Chondrocyte (in vitro differentiated cells): ENCODE data around the gene ING4. TPM values are rescaled to one million over a fixed set of nuclear protein-coding genes. Genes with fewer than 3 reads are reported as not detected.

Source experiments
- DNase-seq: peaks from one replicate; pipeline ENCODE4 v3.0.0; 2021; ENCODE audit warnings: mixed read lengths, low spot score
- H3K27ac Mint-ChIP-seq: one replicate; pipeline ENCODE4 v1.8.0; 2021; ENCODE audit warnings: mild to moderate bottlenecking, moderate library complexity, mixed read lengths; ENCODE audit not compliant: unreplicated experiment
- H3K27me3 Mint-ChIP-seq: 2 replicates; pipeline ENCODE4 v1.8.0; 2021; ENCODE audit warnings: low read depth, mixed read lengths
- H3K36me3 Mint-ChIP-seq: 2 replicates; pipeline ENCODE4 v1.8.0; 2021; ENCODE audit warnings: low read depth, mixed read lengths
- H3K4me1 Mint-ChIP-seq: 2 replicates; pipeline ENCODE4 v1.8.0; 2021; ENCODE audit warnings: low read depth, mild to moderate bottlenecking, mixed read lengths
- H3K4me3 Mint-ChIP-seq: one replicate; pipeline ENCODE4 v1.8.0; 2021; ENCODE audit warnings: mild to moderate bottlenecking, moderate library complexity, mixed read lengths; ENCODE audit not compliant: unreplicated experiment
- H3K9me3 Mint-ChIP-seq: 2 replicates; pipeline ENCODE4 v1.8.0; 2021; ENCODE audit warnings: low read depth, mixed read lengths
- total RNA-seq: library from RNA; stranded (reverse); gene quantifications from 3 replicates; pipeline ENCODE4 v1.2.1, GENCODE V29; 2021
- TF ChIP-seq, protein P1 (sequence below): fragments of 200-600 bp; sonication (generic); IDR thresholded peaks from 2 replicates; pipeline ENCODE4 v1.5.0; 2021; ENCODE audit warnings: antibody characterized with exemption, mild to moderate bottlenecking, moderate library complexity

Gene ING4
- total RNA-seq, 1 donor from 2014 or later = 37.5 TPM

DNA sequence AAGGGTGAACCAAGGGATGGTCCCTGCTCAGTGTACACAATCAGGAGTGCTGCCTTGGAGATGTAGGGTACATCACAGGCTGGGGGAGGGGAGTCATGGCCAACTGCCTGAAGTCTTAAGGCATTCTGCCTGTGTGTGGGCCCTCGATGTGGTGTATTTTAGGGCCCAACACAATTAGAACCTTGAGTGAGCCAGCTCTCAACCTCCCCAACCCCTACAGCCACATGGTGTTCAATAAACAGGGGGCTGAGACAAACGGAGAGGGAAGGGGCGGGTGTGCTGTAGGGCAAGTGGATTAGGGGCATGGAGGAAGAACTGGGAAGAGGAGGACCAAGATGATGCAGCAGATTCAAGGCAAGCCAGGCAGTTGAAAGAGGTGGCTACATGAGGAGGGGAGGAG is 47.1 kb downstream of the ING4 start:
- Mint-ChIP-seq H3K27me3 (no peaks in the 10 kb centered on the region), H3K4me1 (peaks cover 33% of the 10 kb centered on the region), H3K36me3 (no peaks in the 10 kb centered on the region), H3K27ac (peak overlapping the region; percentile 46), H3K9me3 (no peaks in the 10 kb centered on the region), H3K4me3 (no peak overlapping the region)
- no peak for DNase-seq
- TF ChIP-seq, protein P1, sequence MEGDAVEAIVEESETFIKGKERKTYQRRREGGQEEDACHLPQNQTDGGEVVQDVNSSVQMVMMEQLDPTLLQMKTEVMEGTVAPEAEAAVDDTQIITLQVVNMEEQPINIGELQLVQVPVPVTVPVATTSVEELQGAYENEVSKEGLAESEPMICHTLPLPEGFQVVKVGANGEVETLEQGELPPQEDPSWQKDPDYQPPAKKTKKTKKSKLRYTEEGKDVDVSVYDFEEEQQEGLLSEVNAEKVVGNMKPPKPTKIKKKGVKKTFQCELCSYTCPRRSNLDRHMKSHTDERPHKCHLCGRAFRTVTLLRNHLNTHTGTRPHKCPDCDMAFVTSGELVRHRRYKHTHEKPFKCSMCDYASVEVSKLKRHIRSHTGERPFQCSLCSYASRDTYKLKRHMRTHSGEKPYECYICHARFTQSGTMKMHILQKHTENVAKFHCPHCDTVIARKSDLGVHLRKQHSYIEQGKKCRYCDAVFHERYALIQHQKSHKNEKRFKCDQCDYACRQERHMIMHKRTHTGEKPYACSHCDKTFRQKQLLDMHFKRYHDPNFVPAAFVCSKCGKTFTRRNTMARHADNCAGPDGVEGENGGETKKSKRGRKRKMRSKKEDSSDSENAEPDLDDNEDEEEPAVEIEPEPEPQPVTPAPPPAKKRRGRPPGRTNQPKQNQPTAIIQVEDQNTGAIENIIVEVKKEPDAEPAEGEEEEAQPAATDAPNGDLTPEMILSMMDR = no peak

DNA sequence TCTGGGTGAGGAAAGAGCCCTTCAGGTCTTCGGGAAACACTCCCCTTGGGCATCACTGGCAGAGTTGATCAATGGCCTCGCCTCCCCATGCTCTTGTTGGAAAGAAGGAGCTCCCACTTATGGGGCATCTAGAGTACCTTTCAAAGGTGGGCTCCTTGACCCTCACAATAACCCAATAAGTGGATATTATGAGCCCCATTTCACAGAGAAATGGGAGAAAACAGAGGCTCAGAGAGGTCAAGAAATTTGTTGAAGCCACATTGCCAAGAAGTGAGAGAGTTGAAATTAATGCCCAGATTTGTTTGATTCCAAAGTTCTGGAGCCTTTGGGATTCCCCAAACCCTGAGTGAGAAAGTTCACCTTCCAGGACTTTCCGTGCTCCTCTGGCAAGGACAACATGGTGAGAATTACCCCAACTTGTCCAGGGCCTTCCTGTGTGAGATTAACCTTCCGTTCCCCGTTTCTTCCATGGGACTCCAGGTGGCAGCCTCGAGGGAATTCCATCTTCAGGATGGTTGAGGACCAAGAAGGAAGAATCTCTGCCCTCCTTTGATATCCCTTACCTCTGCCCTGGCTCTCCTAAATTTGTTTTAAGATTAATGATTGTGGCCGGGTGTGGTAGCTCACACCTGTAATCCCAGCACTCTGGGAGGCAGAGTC is 48.3 kb downstream of the ING4 start:
- no peaks in the 10 kb centered on the region for H3K36me3 Mint-ChIP-seq
- no peak for DNase-seq
- peak overlapping the region; percentile 96 for H3K27ac Mint-ChIP-seq
- H3K9me3 Mint-ChIP-seq = no peaks in the 10 kb centered on the region
- H3K4me3 Mint-ChIP-seq = no peak overlapping the region
- H3K27me3 Mint-ChIP-seq = no peaks in the 10 kb centered on the region
- TF ChIP-seq, protein P1 = no peak
- peaks cover 33% of the 10 kb centered on the region for H3K4me1 Mint-ChIP-seq

DNA sequence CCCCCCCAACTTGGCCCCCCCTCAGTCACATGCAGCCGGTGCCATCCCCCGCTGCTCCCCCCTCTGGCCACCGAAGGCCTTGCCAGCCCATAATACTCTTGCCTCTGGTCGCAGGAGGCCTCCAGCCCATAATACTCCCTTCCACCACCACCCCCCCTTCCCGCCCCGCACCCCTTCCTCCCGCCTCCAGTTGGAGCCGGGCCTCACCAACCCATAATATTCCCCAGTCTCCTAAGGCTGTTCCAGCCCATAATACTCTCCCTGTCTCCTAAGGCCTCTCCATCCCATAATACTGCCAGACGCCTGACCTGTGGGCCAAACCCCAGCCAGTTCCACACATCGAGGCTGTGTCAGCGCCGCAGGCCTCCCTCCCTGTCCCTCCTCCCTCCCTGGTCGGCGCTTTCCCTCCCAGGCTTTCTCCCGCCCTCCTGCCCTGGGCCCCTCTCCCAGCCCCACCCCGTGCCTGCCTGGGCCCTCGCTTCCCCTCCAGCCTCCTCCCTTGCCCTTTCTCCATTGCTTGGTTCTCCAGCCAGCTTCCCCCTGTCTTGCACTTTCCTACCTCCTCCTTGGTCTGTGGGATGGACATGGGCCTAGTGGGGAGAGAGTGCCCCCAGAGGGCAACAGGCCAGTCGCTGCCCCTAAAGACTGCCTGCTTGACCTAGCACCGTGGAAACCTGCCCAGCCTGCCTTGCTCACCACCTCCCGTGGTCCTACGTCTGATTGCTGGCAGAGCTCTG is 49.0 kb downstream of the ING4 start:
- H3K27ac Mint-ChIP-seq = peak overlapping the region; percentile 96
- DNase-seq = peak; percentile 97
- TF ChIP-seq, protein P1 = no peak
- H3K9me3 Mint-ChIP-seq = no peaks in the 10 kb centered on the region
- H3K4me3 Mint-ChIP-seq = no peak overlapping the region
- H3K27me3 Mint-ChIP-seq = no peaks in the 10 kb centered on the region
- peaks cover 33% of the 10 kb centered on the region for H3K4me1 Mint-ChIP-seq
- H3K36me3 Mint-ChIP-seq = no peaks in the 10 kb centered on the region

DNA sequence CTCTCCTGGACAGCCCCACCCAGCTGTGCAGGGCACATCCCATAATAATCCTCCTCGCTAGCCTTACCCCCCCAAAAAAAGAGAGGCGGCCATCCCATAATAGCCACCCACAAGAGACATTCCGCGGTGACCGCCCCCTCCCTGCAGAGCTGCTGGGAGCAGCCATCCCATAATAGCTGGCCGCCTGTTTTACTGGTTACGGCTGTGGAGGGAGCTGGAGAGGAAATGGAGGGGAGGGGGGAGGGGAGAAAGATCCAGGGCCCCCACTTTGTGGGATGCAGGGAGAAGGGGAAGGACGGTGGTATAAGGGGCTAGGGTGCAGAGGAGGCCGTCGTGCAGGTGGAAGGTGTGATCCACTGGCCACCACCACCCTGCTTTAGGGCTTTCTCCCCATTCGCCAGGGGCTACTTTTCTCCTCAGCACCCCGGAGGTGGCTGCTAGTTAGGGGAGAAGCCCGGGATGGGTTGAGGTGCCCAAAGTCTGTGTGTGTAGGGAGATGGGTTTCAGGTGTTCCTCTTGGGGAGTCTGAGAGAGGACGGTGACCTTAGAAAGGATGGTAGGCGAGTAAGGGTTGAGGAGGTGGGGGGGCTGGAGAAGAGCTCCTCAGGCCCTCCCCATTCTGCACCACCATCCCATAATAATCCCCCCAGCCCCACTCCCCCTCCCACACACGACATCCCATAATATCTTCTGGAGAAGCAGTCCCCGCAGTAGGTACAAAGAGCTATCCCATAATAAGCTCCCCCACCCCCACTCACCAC is 49.7 kb downstream of the ING4 start:
- Mint-ChIP-seq H3K36me3 (no peaks in the 10 kb centered on the region), H3K27ac (peak overlapping the region; percentile 87), H3K27me3 (no peaks in the 10 kb centered on the region), H3K4me3 (peak overlapping the region; percentile 23), H3K9me3 (no peaks in the 10 kb centered on the region), H3K4me1 (peaks cover 33% of the 10 kb centered on the region)
- TF ChIP-seq, protein P1 = no peak
- no peak for DNase-seq

DNA sequence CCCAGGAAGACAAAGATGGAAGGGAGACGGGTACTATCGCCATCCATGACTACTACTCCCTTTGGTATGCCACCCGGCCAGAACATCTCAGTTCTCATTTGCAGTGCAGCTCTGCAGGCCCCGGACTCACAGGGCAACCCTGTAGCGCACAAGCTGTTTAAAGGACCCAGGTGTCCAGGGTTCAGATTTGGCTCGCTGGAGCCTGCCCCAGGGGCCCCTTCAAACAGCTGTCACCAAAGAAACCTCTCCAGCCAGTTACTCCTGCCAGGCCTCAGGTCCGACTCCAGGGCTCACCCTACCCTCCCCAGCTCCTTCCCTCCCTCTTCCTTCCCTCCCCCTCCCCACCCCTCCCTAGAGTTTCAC is 50.3 kb downstream of the ING4 start:
- H3K36me3 Mint-ChIP-seq = no peaks in the 10 kb centered on the region
- H3K27me3 Mint-ChIP-seq = no peaks in the 10 kb centered on the region
- TF ChIP-seq, protein P1 = no peak
- H3K27ac Mint-ChIP-seq = peak overlapping the region; percentile 87
- peaks cover 33% of the 10 kb centered on the region for H3K4me1 Mint-ChIP-seq
- no peak for DNase-seq
- H3K4me3 Mint-ChIP-seq = no peak overlapping the region
- no peaks in the 10 kb centered on the region for H3K9me3 Mint-ChIP-seq
